H9 (cell line): Measurements from ENCODE around the gene FXN. TPM values are rescaled to one million over a fixed set of nuclear protein-coding genes. Genes with fewer than 3 reads are reported as not detected.

Experiments used
- DNase-seq: peaks from one replicate; pipeline ENCODE4 v3.0.0-alpha.2; 2017
- H2AFZ ChIP-seq: one replicate; pipeline ENCODE4 v1.6.1; 2013; ENCODE audit warnings: mild to moderate bottlenecking, low read length, control low read depth, moderate library complexity
- H2AK5ac ChIP-seq: 2 replicates; pipeline ENCODE4 v1.6.1; 2013; ENCODE audit warnings: low read length, control low read depth, mixed read lengths; ENCODE audit not compliant: insufficient read length
- H2BK120ac ChIP-seq: one replicate; pipeline ENCODE4 v1.6.1; 2013; ENCODE audit warnings: low read depth, mild to moderate bottlenecking, low read length, control low read depth, inconsistent platforms; ENCODE audit not compliant: poor library complexity, severe bottlenecking
- H2BK12ac ChIP-seq: 2 replicates; pipeline ENCODE4 v1.6.1; 2013; ENCODE audit warnings: low read length, control low read depth, mixed read lengths, low read depth; ENCODE audit not compliant: insufficient read length
- H2BK15ac ChIP-seq: 2 replicates; pipeline ENCODE4 v1.6.1; 2013; ENCODE audit warnings: low read depth, low read length, control low read depth
- H2BK20ac ChIP-seq: one replicate; pipeline ENCODE4 v1.6.1; 2013; ENCODE audit warnings: low read depth, mild to moderate bottlenecking, low read length, control low read depth, inconsistent platforms; ENCODE audit not compliant: poor library complexity, severe bottlenecking
- H2BK5ac ChIP-seq: 2 replicates; pipeline ENCODE4 v1.6.1; 2013; ENCODE audit warnings: low read length, control low read depth, mixed read lengths; ENCODE audit not compliant: insufficient read length
- H3K14ac ChIP-seq: 2 replicates; pipeline ENCODE4 v1.6.1; 2013; ENCODE audit warnings: low read length, control low read depth; ENCODE audit not compliant: insufficient read depth
- H3K18ac ChIP-seq: 2 replicates; pipeline ENCODE4 v1.6.1; 2013; ENCODE audit warnings: low read depth, mild to moderate bottlenecking, mixed read lengths, low read length, control low read depth; ENCODE audit not compliant: insufficient read length
- H3K23ac ChIP-seq: 2 replicates; pipeline ENCODE4 v1.6.1; 2013; ENCODE audit warnings: low read length, control low read depth, mixed read lengths, low read depth; ENCODE audit not compliant: insufficient read length
- H3K23me2 ChIP-seq: 2 replicates; pipeline ENCODE4 v1.6.1; 2013; ENCODE audit warnings: low read depth, mild to moderate bottlenecking, mixed read lengths, low read length, control low read depth; ENCODE audit not compliant: insufficient read length, poor library complexity, severe bottlenecking
- H3K27ac ChIP-seq: 2 replicates; pipeline ENCODE4 v1.5.1; 2013; ENCODE audit warnings: low read length, control low read depth, mixed read lengths, low read depth; ENCODE audit not compliant: insufficient read length
- H3K27me3 ChIP-seq: 2 replicates; pipeline ENCODE4 v1.6.1; 2013; ENCODE audit warnings: low read length, control low read depth, inconsistent platforms; ENCODE audit not compliant: insufficient read depth
- H3K4ac ChIP-seq: 2 replicates; pipeline ENCODE4 v1.6.1; 2013; ENCODE audit warnings: low read depth, mild to moderate bottlenecking, control low read depth, inconsistent platforms, low read length, moderate library complexity
- H3K4me1 ChIP-seq: 2 replicates; pipeline ENCODE4 v1.6.1; 2013; ENCODE audit warnings: low read length, control low read depth, inconsistent platforms; ENCODE audit not compliant: insufficient read depth
- H3K4me2 ChIP-seq: 2 replicates; pipeline ENCODE4 v1.6.1; 2013; ENCODE audit warnings: low read length, control low read depth, mixed read lengths; ENCODE audit not compliant: insufficient read length, insufficient read depth
- H3K56ac ChIP-seq: 2 replicates; pipeline ENCODE4 v1.6.1; 2013; ENCODE audit warnings: low read depth, mild to moderate bottlenecking, mixed read lengths, low read length, control low read depth; ENCODE audit not compliant: insufficient read length
- H3K79me1 ChIP-seq: 2 replicates; pipeline ENCODE4 v1.6.1; 2013; ENCODE audit warnings: low read depth, mild to moderate bottlenecking, moderate library complexity, low read length, control low read depth, inconsistent platforms; ENCODE audit not compliant: insufficient read depth, poor library complexity, severe bottlenecking
- H3K79me2 ChIP-seq: 2 replicates; pipeline ENCODE4 v1.6.1; 2013; ENCODE audit warnings: low read length, control low read depth, inconsistent platforms; ENCODE audit not compliant: insufficient read depth
- H3K9ac ChIP-seq: 2 replicates; pipeline ENCODE4 v1.6.1; 2013; ENCODE audit warnings: low read length, control low read depth, mixed read lengths; ENCODE audit not compliant: insufficient read length; ENCODE audit errors: extremely low read depth
- H3K9me3 ChIP-seq: one replicate; pipeline ENCODE4 v1.6.1; 2013; ENCODE audit warnings: low read depth, low read length, inconsistent platforms; ENCODE audit not compliant: control insufficient read depth
- H3T11ph ChIP-seq: one replicate; pipeline ENCODE4 v1.6.1; 2013; ENCODE audit warnings: mild to moderate bottlenecking, low read length, control low read depth, inconsistent platforms
- H4K20me1 ChIP-seq: one replicate; pipeline ENCODE4 v1.6.1; 2013; ENCODE audit not compliant: control insufficient read depth, insufficient read length, insufficient read depth
- H4K5ac ChIP-seq: 2 replicates; pipeline ENCODE4 v1.6.1; 2013; ENCODE audit warnings: low read depth, mild to moderate bottlenecking, mixed read lengths, low read length, control low read depth; ENCODE audit not compliant: insufficient read length
- H4K8ac ChIP-seq: replicated peaks from 2 replicates; pipeline ENCODE4 v1.6.1; 2013; ENCODE audit warnings: low read length, control low read depth, mixed read lengths, low read depth; ENCODE audit not compliant: insufficient read length
- H4K91ac ChIP-seq: 2 replicates; pipeline ENCODE4 v1.6.1; 2013; ENCODE audit warnings: low read depth, mild to moderate bottlenecking, moderate library complexity, mixed read lengths, low read length, control low read depth; ENCODE audit not compliant: insufficient read length
- H3K27ac Mint-ChIP-seq, 3 experiments: 2 replicates in 2 of 3; 3 replicates in 1 of 3; pipeline ENCODE4 v1.8.0; 2020 to 2021; ENCODE audit warnings: mixed read lengths in 3 of 3, mild to moderate bottlenecking in 1 of 3, moderate library complexity in 1 of 3
- H3K27me3 Mint-ChIP-seq: 2 replicates; pipeline ENCODE4 v1.8.0; 2021; ENCODE audit warnings: low read depth, mild to moderate bottlenecking, moderate library complexity, mixed read lengths
- H3K36me3 Mint-ChIP-seq, 3 experiments: 2 replicates in 2 of 3; 3 replicates in 1 of 3; pipeline ENCODE4 v1.8.0; 2020 to 2021; ENCODE audit warnings: low read depth in 3 of 3, mixed read lengths in 3 of 3; ENCODE audit not compliant: insufficient read depth in 1 of 3
- H3K4me1 Mint-ChIP-seq, 2 experiments: 2 replicates each; pipeline ENCODE4 v1.8.0; 2020; ENCODE audit warnings: mixed read lengths in 2 of 2
- H3K4me3 Mint-ChIP-seq, 2 experiments: 2 replicates in 1 of 2; 3 replicates in 1 of 2; pipeline ENCODE4 v1.8.0; 2020 to 2021; ENCODE audit warnings: mild to moderate bottlenecking in 2 of 2, mixed read lengths in 2 of 2, moderate library complexity in 1 of 2
- H3K9me3 Mint-ChIP-seq, 2 experiments: 2 replicates in 1 of 2; 3 replicates in 1 of 2; pipeline ENCODE4 v1.8.0; 2020; ENCODE audit warnings: mild to moderate bottlenecking in 2 of 2, mixed read lengths in 2 of 2, moderate library complexity in 1 of 2
- WGBS: extraction: QIAGEN DNeasy Blood & Tissue Kit; methylation state at CpG from one replicate; pipeline ENCODE4 v1.1.7; 2013; ENCODE audit warnings: missing lambda C conversion rate, low lambda C conversion rate, mixed read lengths; ENCODE audit not compliant: insufficient read length; ENCODE audit errors: extremely low coverage; 5-methylcytosine and 5-hydroxymethylcytosine counted together
- total RNA-seq: library from RNA; stranded (reverse); gene quantifications from 2 replicates; pipeline ENCODE4 v1.2.1, GENCODE V29; 2021
- TF ChIP-seq, protein P1 (sequence below): fragments of 200-600 bp; sonication (generic); conservative IDR thresholded peaks from 3 replicates; pipeline ENCODE4 v1.8.0; 2021; ENCODE audit warnings: antibody characterized with exemption, mild to moderate bottlenecking

The FXN gene
- total RNA-seq, 1 experiment from 2014 or later: 34.4 TPM

DNA sequence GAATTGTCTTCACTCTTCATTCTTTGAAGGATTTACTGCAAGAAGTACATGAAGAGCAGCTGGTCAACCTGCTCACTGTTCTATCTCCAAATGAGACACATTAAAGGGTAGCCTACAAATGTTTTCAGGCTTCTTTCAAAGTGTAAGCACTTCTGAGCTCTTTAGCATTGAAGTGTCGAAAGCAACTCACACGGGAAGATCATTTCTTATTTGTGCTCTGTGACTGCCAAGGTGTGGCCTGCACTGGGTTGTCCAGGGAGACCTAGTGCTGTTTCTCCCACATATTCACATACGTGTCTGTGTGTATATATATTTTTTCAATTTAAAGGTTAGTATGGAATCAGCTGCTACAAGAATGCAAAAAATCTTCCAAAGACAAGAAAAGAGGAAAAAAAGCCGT is 37.6 kb downstream of the FXN start:
- no CpG with 5 or more reads among the region's 4 CpGs for WGBS
- Histone ChIP-seq H4K91ac (no peak overlapping the region), H3K4ac (no peak overlapping the region), H3K18ac (no peak overlapping the region), H2BK5ac (no peak overlapping the region), H3K27ac (no peak overlapping the region), H3K23me2 (no peaks in the 10 kb centered on the region), H3K14ac (no peak overlapping the region), H2BK15ac (no peak overlapping the region), H3K4me1 (no peaks in the 10 kb centered on the region; the same call in 1 of the 2 replicates), H4K20me1 (no peaks in the 10 kb centered on the region), H2BK12ac (no peak overlapping the region), H2BK20ac (no peak overlapping the region), H3K27me3 (no peaks in the 10 kb centered on the region), H3K23ac (no peak overlapping the region), H4K5ac (no peak overlapping the region), H2AK5ac (no peak overlapping the region), H2AFZ (no peak overlapping the region), H3K79me2 (no peaks in the 10 kb centered on the region), H4K8ac (no peak overlapping the region), H3K79me1 (no peaks in the 10 kb centered on the region), H3K9me3 (no peaks in the 10 kb centered on the region), H2BK120ac (no peak overlapping the region), H3T11ph (no peak overlapping the region), H3K9ac (no peak overlapping the region), H3K4me2 (no peak overlapping the region), H3K56ac (no peak overlapping the region)
- H3K4me3 Mint-ChIP-seq: no peak overlapping the region
- no peaks in the 10 kb centered on the region for H3K27me3 Mint-ChIP-seq
- H3K4me1 Mint-ChIP-seq: no peaks in the 10 kb centered on the region
- TF ChIP-seq, protein P1, sequence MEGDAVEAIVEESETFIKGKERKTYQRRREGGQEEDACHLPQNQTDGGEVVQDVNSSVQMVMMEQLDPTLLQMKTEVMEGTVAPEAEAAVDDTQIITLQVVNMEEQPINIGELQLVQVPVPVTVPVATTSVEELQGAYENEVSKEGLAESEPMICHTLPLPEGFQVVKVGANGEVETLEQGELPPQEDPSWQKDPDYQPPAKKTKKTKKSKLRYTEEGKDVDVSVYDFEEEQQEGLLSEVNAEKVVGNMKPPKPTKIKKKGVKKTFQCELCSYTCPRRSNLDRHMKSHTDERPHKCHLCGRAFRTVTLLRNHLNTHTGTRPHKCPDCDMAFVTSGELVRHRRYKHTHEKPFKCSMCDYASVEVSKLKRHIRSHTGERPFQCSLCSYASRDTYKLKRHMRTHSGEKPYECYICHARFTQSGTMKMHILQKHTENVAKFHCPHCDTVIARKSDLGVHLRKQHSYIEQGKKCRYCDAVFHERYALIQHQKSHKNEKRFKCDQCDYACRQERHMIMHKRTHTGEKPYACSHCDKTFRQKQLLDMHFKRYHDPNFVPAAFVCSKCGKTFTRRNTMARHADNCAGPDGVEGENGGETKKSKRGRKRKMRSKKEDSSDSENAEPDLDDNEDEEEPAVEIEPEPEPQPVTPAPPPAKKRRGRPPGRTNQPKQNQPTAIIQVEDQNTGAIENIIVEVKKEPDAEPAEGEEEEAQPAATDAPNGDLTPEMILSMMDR: no peak
- peaks cover 3 to 19% (median 12%) of the 10 kb centered on the region in 3 experiments for H3K36me3 Mint-ChIP-seq
- H3K9me3 Mint-ChIP-seq: no peaks in the 10 kb centered on the region
- no peak for DNase-seq
- H3K27ac Mint-ChIP-seq: no peak overlapping the region
